Cardiac septum (tissue), 1 donor: ENCODE measurements around the gene TRAPPC2L. TPM values are rescaled to one million over a fixed set of nuclear protein-coding genes. Genes with fewer than 3 reads are reported as not detected.

Source experiments
- DNase-seq: peaks from one replicate; pipeline ENCODE4 v3.0.0-alpha.2; 2020; ENCODE audit warnings: low spot score
- intact Hi-C: fragments of 100-400 bp; cut with DNase I; formaldehyde crosslinking; loops from one replicate; pipeline ENCODE4 v1.14.0; 2022
- total RNA-seq: library from RNA; stranded (reverse); fragmentation: NEBNext Ultra II Directional; extraction: Animal tissue kit (Norgen Biotek cat#: 25700); gene quantifications from one replicate; pipeline ENCODE4 v1.2.1, GENCODE V29; 2021
- donor health status: DM: no; HTN: no; CAD: no.

TRAPPC2L gene
- total RNA-seq, 1 donor from 2014 or later = 42.3 TPM

GRCh38 chr16:88897696-88898425 lies 40.9 kb downstream of the TRAPPC2L start:
- intact Hi-C loops = no loop called here
- no peak for DNase-seq

GRCh38 chr16:88899901-88900661 lies 43.2 kb downstream of the TRAPPC2L start:
- intact Hi-C loops = no loop called here
- DNase-seq = no peak

- intact Hi-C loops = no loop called here
- no peak for DNase-seq
Measured at GRCh38 chr16:88900662-88901052, 43.7 kb downstream of the TRAPPC2L start.

GRCh38 chr16:88901718-88902337 lies 44.9 kb downstream of the TRAPPC2L start:
- intact Hi-C loops = no loop called here
- DNase-seq = no peak

GRCh38 chr16:88902744-88903143 lies 45.8 kb downstream of the TRAPPC2L start:
- intact Hi-C loops = no loop called here
- no peak for DNase-seq

GRCh38 chr16:88903267-88903666 lies 46.3 kb downstream of the TRAPPC2L start:
- intact Hi-C loops = no loop called here
- DNase-seq = no peak

- intact Hi-C loops = no loop called here
- DNase-seq = no peak
Measured at GRCh38 chr16:88904676-88905365, 47.9 kb downstream of the TRAPPC2L start.

GRCh38 chr16:88905563-88905962 lies 48.6 kb downstream of the TRAPPC2L start:
- intact Hi-C loops = no loop called here
- no peak for DNase-seq

GRCh38 chr16:88906020-88906419 lies 49.1 kb downstream of the TRAPPC2L start:
- intact Hi-C loops = no loop called here
- no peak for DNase-seq

- DNase-seq = no peak
Measured at GRCh38 chr16:88906535-88907105, 49.7 kb downstream of the TRAPPC2L start.

GRCh38 chr16:88907768-88908167 lies 50.8 kb downstream of the TRAPPC2L start:
- DNase-seq = no peak
- intact Hi-C loops = no loop called here

More at GRCh38 chr16:88906535-88907105, 49.7 kb downstream of the TRAPPC2L start:
- intact Hi-C loops = no loop called here

GRCh38 chr16:88908307-88908706 lies 51.4 kb downstream of the TRAPPC2L start:
- DNase-seq = no peak
- intact Hi-C loops = no loop called here

GRCh38 chr16:88909431-88910210 lies 52.7 kb downstream of the TRAPPC2L start:
- DNase-seq = no peak
- intact Hi-C loops = no loop called here

- no peak for DNase-seq
- intact Hi-C loops = no loop called here
Measured at GRCh38 chr16:88910284-88911135, 53.6 kb downstream of the TRAPPC2L start.

- DNase-seq = no peak
- intact Hi-C loops = no loop called here
Measured at GRCh38 chr16:88911136-88911945, 54.4 kb downstream of the TRAPPC2L start.

GRCh38 chr16:88911946-88912310 lies 55.0 kb downstream of the TRAPPC2L start:
- intact Hi-C loops = no loop called here
- DNase-seq = no peak
